ENCODE data around the gene GRM7. TPM values are rescaled to one million over a fixed set of nuclear protein-coding genes. Genes with fewer than 3 reads are reported as not detected.

The GRM7 gene
- total RNA-seq, 4 donors from 2014 or later = 0.09 TPM; not detected in 3

DNA sequence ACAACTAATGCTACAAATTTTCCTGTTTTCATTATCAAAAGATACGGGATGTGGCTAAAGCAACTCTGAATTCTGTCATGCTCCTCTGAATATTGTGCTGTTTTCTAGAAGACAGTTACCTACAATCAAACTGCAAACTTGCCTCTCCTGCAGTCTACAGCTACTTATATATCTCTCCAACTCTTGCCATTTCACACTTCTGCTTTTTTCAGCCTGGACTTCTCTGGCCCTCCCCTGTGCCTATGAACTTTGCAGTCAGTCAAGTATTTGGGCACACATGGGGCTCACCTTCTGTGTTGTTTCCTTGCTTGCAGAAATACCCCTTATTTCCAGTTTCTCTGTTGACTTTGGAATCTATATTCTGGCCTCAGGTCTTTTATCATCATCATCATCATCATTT is 575.6 kb downstream of the GRM7 start:
- intact Hi-C loops (cut with DNase I) = no loop called here
- H3K4me3 ChIP-seq = no peak overlapping the region
- WGBS, 2 donors = 72 to 77% methylated on average over 1 of the region's 1 CpG
- peaks cover 0 to 15% (median 0%) of the 10 kb centered on the region in 3 donors for H3K9me3 ChIP-seq
- H3K36me3 ChIP-seq = no peaks in the 10 kb centered on the region
- H3K27ac ChIP-seq = no peak overlapping the region
- no peaks in the 10 kb centered on the region for H3K27me3 ChIP-seq
- TF ChIP-seq, protein P1, sequence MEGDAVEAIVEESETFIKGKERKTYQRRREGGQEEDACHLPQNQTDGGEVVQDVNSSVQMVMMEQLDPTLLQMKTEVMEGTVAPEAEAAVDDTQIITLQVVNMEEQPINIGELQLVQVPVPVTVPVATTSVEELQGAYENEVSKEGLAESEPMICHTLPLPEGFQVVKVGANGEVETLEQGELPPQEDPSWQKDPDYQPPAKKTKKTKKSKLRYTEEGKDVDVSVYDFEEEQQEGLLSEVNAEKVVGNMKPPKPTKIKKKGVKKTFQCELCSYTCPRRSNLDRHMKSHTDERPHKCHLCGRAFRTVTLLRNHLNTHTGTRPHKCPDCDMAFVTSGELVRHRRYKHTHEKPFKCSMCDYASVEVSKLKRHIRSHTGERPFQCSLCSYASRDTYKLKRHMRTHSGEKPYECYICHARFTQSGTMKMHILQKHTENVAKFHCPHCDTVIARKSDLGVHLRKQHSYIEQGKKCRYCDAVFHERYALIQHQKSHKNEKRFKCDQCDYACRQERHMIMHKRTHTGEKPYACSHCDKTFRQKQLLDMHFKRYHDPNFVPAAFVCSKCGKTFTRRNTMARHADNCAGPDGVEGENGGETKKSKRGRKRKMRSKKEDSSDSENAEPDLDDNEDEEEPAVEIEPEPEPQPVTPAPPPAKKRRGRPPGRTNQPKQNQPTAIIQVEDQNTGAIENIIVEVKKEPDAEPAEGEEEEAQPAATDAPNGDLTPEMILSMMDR (IDR thresholded peaks at IDR 0.05) = no peak
- no peak for TF ChIP-seq POLR2A (IDR thresholded peaks at IDR 0.05)
- DNase-seq = no peak
- H3K4me1 ChIP-seq = no peaks in the 10 kb centered on the region

DNA sequence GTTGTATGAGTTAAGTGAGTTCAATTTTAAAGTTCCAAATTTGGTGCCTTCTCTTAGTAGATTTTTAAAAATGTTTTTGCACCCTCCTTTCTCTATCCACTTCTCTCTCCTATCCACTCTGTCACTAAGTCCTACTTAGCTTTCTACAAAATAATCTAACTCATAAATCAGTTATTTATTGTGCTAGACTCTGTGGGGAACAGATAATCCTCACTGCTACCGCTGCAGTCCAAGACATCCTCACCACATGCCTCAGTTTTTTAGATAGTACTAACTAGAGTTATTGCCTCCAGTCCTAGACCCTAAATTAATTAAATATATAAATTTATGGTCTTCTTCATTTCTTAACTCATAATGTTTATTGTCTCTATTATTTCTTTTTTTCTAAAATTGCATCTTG is 576.3 kb downstream of the GRM7 start:
- Histone ChIP-seq H3K4me3 (no peak overlapping the region), H3K9me3 (peaks cover 0 to 11% (median 0%) of the 10 kb centered on the region in 3 donors), H3K27me3 (no peaks in the 10 kb centered on the region), H3K27ac (no peak overlapping the region), H3K36me3 (no peaks in the 10 kb centered on the region), H3K4me1 (no peaks in the 10 kb centered on the region)
- TF ChIP-seq, protein P1 (IDR thresholded peaks at IDR 0.05) = no peak
- no peak for TF ChIP-seq POLR2A (IDR thresholded peaks at IDR 0.05)
- intact Hi-C loops (cut with DNase I) = no loop called here
- 82 to 83% methylated on average over 1 of the region's 1 CpG for WGBS, 2 donors
- no peak for DNase-seq

DNA sequence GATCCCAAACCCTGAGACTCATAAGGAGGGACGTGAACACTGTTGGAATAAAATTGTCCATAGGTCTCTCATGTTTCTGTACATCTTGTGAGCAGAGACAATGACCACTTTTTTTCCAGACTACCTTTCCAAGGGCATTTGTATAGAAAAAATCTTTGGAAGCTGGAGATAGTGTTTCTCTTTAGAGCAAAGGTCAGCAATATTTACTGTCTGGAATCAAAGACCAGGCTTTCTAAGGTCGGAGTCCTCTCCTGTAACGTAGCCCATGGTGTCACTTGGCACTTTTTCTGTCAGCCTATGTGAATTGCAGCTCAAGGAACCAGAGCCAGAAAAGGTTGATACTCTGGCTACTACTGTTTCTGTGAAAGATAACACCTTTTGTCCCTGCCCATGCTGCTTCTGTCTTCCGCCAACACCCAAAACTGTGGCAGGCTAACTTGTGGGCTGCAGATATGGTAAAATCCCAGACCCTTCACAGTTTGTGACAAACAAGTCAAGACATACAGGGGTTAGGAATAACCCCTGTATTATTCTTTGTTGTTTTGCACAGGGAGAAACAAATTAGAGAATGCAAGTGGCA is 578.3 kb downstream of the GRM7 start:
- TF ChIP-seq, protein P1 (IDR thresholded peaks at IDR 0.05) = no peak
- no peak for TF ChIP-seq POLR2A (IDR thresholded peaks at IDR 0.05)
- no peaks in the 10 kb centered on the region for H3K36me3 ChIP-seq

DNA sequence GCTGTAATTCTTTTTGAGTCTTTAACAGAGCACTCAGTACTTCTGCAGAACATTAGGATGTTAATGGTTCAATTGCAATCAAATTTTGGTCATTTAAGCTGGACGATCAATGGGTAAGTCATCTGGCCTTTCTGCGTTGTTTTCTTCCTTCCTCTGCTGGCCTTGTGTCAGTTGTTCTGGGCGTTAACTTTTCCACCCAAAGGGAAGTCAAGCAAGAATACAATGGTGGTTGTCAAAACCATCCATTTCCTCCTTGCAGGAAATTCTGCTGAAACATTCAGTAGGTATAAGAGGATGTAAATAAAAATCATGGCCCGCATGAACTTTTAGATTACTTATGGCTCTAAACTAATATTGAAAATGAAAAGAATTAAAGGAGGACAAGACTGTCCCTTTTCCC is 584.0 kb downstream of the GRM7 start:
- no peak overlapping the region for H3K27ac ChIP-seq
- no peaks in the 10 kb centered on the region for H3K36me3 ChIP-seq
- no peak overlapping the region for H3K4me3 ChIP-seq
- no peak for DNase-seq
- TF ChIP-seq, protein P1 (IDR thresholded peaks at IDR 0.05) = no peak
- no peak for TF ChIP-seq POLR2A (IDR thresholded peaks at IDR 0.05)
- no peaks in the 10 kb centered on the region for H3K9me3 ChIP-seq
- no peaks in the 10 kb centered on the region for H3K27me3 ChIP-seq
- intact Hi-C loops (cut with DNase I) = no loop called here
- no peaks in the 10 kb centered on the region for H3K4me1 ChIP-seq
- 46 to 57% methylated on average over 4 of the region's 4 CpGs for WGBS, 2 donors

More for the DNA sequence above, 578.3 kb downstream of the GRM7 start:
- intact Hi-C loops (cut with DNase I) = no loop called here
- no peak for DNase-seq
- no peak overlapping the region for H3K27ac ChIP-seq
- H3K27me3 ChIP-seq = no peaks in the 10 kb centered on the region
- H3K9me3 ChIP-seq = peaks cover 0 to 6% (median 0%) of the 10 kb centered on the region in 3 donors
- no peaks in the 10 kb centered on the region for H3K4me1 ChIP-seq
- WGBS, 2 donors = 56 to 66% methylated on average over 3 to 4 of the region's 4 CpGs
- no peak overlapping the region for H3K4me3 ChIP-seq

DNA sequence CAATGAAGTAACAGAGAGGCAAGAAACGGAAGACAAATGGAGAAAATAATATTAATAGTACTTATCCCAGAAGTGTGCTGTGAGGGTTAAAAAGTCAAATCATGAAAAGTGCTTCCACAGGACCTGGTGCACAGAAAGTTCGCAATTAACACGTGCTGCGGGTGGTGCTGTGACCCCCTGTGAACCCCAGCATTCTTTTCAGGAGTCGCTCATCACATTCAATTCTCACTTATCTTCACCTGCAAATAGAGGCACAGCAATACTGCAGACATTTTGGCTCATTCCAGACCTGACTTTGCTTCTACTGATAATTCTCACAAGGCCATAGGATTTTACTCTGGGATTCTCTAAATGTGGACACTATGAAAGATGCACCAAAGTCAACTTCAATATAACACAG is 584.4 kb downstream of the GRM7 start:
- DNase-seq = no peak
- intact Hi-C loops (cut with DNase I) = no loop called here
- no peaks in the 10 kb centered on the region for H3K27me3 ChIP-seq
- H3K9me3 ChIP-seq = no peaks in the 10 kb centered on the region
- no peaks in the 10 kb centered on the region for H3K36me3 ChIP-seq
- no peak overlapping the region for H3K27ac ChIP-seq
- 43 to 63% methylated on average over 5 of the region's 5 CpGs for WGBS, 2 donors
- TF ChIP-seq POLR2A (IDR thresholded peaks at IDR 0.05) = no peak
- TF ChIP-seq, protein P1 (IDR thresholded peaks at IDR 0.05) = no peak
- no peak overlapping the region for H3K4me3 ChIP-seq
- no peaks in the 10 kb centered on the region for H3K4me1 ChIP-seq
